Stimulated activated CD4-positive, alpha-beta T cell treated with anti-CD3 and anti-CD28 coated beads, Interleukin-15, amount 100 ng/mL, for 1 hour (primary cell): ENCODE results near the gene CHST13.
"Not testable (repeated sequence)": the region's sequence is repeated elsewhere in the genome, so short reads cannot be mapped to it uniquely, and the experiment has no call there.

Experiments used
- DNase-seq, 2 donors: peaks; one replicate each; pipeline ENCODE4 v3.0.0-alpha.2; 2020; ENCODE audit warnings: low read depth in 1 of 2, low spot score in 1 of 2

CHST13 gene

GRCh38 chr3:126582311-126582710 is 58.4 kb downstream of the CHST13 start:
- DNase-seq: no peak

- not testable (repeated sequence) for DNase-seq
Observed at GRCh38 chr3:126591515-126591914, 67.6 kb downstream of the CHST13 start.
